ENCODE results near the gene IGHMBP2.

The IGHMBP2 gene

GRCh38 chr11:68959465-68960293 is 56.0 kb downstream of the IGHMBP2 start:
- no peak for TF ChIP-seq CTCF (IDR thresholded peaks at IDR 0.05; ENCODE audit: borderline replicate concordance, control extremely low read depth, extremely low read depth, insufficient read depth, missing control alignments)
- in situ Hi-C loops (cut with MboI; ENCODE audit: low sequenced_read_pairs, unreplicated experiment), result no loop called here
- DNase-seq (ENCODE audit: low spot score), result no peak

- in situ Hi-C loops (cut with MboI; ENCODE audit: low sequenced_read_pairs, unreplicated experiment), result no loop called here
- DNase-seq (ENCODE audit: low spot score), result no peak
- no peak for TF ChIP-seq CTCF (IDR thresholded peaks at IDR 0.05; ENCODE audit: borderline replicate concordance, control extremely low read depth, extremely low read depth, insufficient read depth, missing control alignments)
Measured at GRCh38 chr11:68960294-68961071, 56.8 kb downstream of the IGHMBP2 start.

- no peak for DNase-seq (ENCODE audit: low spot score)
- TF ChIP-seq CTCF (IDR thresholded peaks at IDR 0.05; ENCODE audit: borderline replicate concordance, control extremely low read depth, extremely low read depth, insufficient read depth, missing control alignments), result no peak
- in situ Hi-C loops (cut with MboI; ENCODE audit: low sequenced_read_pairs, unreplicated experiment), result no loop called here
Measured at GRCh38 chr11:68961245-68961644, 57.6 kb downstream of the IGHMBP2 start.

- peak; percentile 38 for DNase-seq (ENCODE audit: low spot score)
- TF ChIP-seq CTCF (IDR thresholded peaks at IDR 0.05; ENCODE audit: borderline replicate concordance, control extremely low read depth, extremely low read depth, insufficient read depth, missing control alignments), result no peak
- in situ Hi-C loops (cut with MboI; ENCODE audit: low sequenced_read_pairs, unreplicated experiment), result no loop called here
Measured at GRCh38 chr11:68962527-68963250, 59.0 kb downstream of the IGHMBP2 start.

- peak; percentile 37 for DNase-seq (ENCODE audit: low spot score)
- in situ Hi-C loops (cut with MboI; ENCODE audit: low sequenced_read_pairs, unreplicated experiment), result no loop called here
- TF ChIP-seq CTCF (IDR thresholded peaks at IDR 0.05; ENCODE audit: borderline replicate concordance, control extremely low read depth, extremely low read depth, insufficient read depth, missing control alignments), result no peak
Measured at GRCh38 chr11:68963779-68964178, 60.1 kb downstream of the IGHMBP2 start.
